GM12874 (cell line): ENCODE measurements around the gene PTPN14.

Experiments used
- TF ChIP-seq, protein P1 (sequence below): IDR thresholded peaks from 2 replicates; pipeline ENCODE4 v1.5.1; 2011; ENCODE audit warnings: low read depth, mild to moderate bottlenecking, control low read depth, low read length, moderate library complexity; ENCODE audit not compliant: insufficient read depth

PTPN14 gene

DNA sequence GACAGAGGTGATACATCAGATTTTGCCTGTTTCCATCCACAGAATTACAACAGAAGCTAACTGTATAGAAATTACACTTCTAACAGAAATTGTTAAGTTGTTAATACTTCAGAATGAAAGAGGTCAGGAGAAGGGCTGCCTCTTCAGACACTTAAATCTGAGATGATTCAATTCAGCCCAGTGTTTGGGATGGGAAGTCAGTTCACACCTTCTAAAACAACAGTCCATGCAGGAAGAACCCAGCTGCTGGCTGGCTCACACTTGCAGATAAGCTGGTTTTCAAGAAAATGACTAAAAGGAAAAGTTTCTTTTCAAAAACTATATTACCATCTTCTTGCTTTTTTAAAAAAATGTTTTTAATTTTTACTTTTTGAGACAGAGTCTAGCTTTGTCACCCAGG, 138.1 kb downstream of the PTPN14 start:
- TF ChIP-seq, protein P1, sequence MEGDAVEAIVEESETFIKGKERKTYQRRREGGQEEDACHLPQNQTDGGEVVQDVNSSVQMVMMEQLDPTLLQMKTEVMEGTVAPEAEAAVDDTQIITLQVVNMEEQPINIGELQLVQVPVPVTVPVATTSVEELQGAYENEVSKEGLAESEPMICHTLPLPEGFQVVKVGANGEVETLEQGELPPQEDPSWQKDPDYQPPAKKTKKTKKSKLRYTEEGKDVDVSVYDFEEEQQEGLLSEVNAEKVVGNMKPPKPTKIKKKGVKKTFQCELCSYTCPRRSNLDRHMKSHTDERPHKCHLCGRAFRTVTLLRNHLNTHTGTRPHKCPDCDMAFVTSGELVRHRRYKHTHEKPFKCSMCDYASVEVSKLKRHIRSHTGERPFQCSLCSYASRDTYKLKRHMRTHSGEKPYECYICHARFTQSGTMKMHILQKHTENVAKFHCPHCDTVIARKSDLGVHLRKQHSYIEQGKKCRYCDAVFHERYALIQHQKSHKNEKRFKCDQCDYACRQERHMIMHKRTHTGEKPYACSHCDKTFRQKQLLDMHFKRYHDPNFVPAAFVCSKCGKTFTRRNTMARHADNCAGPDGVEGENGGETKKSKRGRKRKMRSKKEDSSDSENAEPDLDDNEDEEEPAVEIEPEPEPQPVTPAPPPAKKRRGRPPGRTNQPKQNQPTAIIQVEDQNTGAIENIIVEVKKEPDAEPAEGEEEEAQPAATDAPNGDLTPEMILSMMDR: no peak

DNA sequence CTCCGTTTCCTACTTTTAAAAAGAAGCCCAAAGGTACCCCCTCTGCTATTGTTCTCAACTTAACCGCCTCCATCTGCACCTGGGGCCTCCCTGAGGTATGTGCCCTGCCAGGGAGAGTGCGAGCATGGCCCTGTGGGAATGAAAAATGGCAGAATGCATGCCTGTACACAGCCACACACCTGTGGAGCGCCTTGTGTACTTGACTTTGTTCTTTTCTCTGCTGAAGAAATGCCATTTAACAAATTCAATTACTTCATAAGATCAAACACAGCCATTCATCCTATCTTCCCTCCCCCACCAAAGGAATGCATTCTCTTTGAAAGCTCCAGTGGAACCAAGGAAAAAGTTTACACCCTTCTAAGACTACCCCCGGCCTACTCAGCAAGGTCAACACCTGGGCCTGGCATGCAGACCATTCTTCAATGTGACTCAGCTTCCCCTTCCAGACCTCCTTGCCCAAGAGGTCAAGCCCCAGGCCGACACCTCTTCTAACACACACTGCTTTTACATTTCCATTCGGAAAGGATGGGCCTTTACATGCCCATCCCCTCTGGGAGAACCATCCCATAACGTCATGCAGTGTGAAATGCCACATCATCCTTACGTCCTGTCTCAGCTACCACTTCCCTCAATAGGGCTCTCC, 146.7 kb downstream of the PTPN14 start:
- TF ChIP-seq, protein P1: no peak

DNA sequence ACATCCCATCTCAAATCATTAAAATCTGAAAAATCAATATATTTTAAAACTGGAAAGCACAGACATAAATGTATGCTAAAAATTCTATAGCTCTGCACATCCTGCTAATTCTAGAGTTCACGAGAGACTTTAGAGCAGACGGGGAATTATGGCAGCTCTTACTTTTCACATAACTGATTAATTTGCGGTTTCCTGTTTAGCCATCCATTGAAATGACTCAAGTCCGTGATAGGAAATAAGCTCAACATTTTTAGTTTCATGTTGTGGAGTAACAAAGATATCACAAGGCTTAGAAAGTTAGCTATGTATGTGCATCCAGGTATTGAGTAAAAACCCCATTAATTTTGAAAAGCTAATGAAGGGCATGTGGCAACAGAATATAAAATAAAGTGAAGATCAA, 147.2 kb downstream of the PTPN14 start:
- TF ChIP-seq, protein P1: no peak

DNA sequence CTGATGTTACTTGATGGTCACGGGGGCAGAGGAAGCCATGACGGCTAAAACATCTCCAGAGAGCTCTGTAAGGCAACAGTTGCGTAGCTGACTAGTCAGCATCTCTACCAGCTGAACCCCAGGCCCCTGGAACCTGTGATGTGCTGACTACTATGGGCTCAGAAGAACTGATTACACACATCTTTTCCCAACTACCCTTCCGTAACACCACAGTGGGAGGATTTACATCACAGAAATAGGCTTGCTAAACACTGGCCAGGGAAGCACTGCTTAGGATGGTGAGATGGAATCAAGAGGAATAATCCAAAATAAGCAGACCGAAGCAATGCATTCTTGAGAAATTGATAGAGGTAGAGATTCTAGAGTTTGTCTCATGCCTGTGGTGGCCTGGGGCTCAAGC, 148.0 kb downstream of the PTPN14 start:
- TF ChIP-seq, protein P1: no peak

DNA sequence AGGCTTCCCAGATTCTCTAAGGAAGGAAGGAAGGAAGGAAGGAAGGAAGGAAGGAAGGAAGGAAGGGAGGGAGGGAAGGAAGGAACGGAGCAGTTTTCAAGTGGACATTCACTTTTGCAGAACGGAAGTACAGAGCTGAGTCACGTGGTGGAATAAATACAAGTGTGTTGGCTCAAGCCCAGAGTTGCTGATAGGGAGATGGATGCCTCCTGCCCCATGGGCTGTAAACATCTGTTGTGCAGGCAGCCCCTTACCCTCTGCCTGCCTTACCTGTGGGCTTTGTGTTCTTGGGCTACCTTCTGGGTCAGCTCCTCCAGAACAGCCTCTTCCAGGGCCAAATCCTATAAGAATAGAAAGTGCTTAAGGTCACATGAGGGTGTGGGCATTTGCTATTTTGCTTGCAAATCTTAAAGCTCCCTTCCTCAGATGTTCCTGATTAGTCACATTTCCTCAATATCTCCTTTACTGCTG, 148.8 kb downstream of the PTPN14 start:
- TF ChIP-seq, protein P1: no peak

DNA sequence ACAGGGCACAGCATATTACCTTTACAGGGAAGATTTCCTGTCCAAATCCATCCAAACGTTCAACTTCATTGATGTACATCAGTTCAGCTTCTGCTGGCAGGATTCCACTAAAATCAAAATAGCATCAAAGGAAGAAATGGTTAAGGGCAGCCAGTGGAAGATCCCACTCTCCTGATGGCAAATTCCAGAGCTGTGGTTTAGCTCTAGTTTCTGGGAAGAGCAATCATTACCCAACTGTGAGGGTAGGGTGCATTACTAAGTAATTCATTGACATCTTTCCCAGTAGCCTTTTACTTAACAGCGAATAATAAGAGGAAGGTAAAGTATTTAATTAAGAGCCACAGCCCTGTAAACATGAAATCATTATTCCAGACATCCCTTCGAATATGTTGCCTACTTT, 149.7 kb downstream of the PTPN14 start:
- TF ChIP-seq, protein P1: no peak

DNA sequence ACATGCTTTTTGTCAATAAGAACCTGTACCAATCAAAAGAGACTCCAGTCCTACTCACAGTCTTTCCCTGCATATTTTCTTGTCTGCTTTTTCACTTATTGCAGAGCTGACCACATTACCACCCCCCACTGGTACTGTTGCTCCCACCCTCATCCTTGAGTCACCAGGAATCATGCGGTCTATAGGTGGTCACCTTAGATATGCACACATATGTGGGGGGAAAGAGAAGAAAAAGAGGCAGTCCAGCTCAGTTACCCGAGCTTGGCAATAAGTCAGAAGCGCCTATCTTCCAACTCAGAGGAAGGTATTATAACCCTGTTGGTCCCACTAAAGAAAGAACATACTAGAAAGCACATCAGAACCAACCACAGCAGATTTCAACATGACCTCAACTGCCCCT, 151.3 kb downstream of the PTPN14 start:
- TF ChIP-seq, protein P1: no peak
